HG02571 (cell line): ENCODE results near the gene CYP24A1.

Experiments
- ATAC-seq: cut with Tn5 transposase; IDR thresholded peaks from one replicate; pipeline ENCODE4 v1.9.1; 2021; ENCODE audit warnings: mild to moderate bottlenecking, moderate library complexity; ENCODE audit not compliant: unreplicated experiment

The CYP24A1 gene

DNA sequence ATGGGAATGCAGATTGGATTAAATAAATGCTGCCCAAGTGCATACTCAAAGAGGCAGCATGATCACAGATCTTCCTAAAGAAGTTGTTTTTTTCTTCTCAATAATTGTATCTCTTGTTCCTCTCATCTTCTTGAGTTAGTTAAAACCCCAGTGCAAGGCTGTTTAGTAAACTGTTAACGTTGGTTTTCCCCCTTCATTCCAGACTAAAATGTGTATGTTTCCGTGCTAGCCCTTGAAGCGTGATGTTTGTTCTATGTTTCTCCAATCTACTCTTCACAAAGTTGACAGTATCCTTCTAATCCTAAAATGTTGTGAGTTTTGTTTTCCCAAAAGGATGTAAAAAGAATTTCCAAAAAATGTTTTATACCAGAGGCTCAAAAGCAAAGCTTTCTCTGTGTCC, 15.6 kb downstream of the CYP24A1 start:
- ATAC-seq, result no peak

GRCh38 chr20:54156981-54157835, 16.6 kb downstream of the CYP24A1 start:
- no peak for ATAC-seq

- no peak for ATAC-seq
These were observed 17.3 kb downstream of the CYP24A1 start for GRCh38 chr20:54156522-54156921.

GRCh38 chr20:54155736-54156317, 18.0 kb downstream of the CYP24A1 start:
- ATAC-seq, result no peak

DNA sequence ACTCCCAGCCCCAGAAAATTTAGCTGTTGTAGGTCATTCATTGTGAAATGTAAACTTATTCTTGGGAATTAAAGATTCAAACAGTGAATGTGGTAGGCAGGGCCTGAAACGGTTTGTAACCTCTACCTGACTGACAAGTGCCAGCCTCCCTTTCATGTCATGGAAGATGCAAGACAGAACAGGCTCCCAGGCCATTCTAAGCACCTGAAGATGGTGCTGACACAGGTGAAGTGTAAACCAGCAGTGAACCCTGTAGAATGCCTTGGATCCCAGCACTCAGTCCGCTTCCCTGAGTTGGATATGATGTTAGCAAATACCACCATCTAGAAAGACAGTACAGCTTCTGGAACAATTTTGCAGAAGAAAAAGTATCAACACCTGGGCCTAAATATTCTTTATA, 19.3 kb downstream of the CYP24A1 start:
- ATAC-seq, result no peak

DNA sequence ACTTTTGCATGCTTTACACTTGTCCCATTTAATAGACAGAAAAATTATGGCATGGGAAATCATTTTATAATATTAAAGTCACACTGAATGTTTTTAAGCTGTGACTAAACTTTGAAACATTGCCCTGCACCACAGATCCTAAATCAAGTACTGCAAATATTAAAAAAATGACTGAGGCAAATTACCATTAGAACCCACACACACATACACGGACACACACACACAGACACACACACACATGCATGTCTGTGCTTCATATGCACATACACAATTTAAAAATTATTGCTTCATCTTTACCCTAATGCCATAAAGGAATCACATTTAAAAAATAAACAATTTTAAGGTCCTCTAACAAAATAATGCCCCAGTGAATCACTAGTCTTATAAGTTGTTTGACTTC, 19.9 kb downstream of the CYP24A1 start:
- ATAC-seq, result no peak

- no peak for ATAC-seq
These were observed 20.8 kb downstream of the CYP24A1 start for GRCh38 chr20:54153041-54153327.

GRCh38 chr20:54152227-54153040, 21.4 kb downstream of the CYP24A1 start:
- no peak for ATAC-seq

DNA sequence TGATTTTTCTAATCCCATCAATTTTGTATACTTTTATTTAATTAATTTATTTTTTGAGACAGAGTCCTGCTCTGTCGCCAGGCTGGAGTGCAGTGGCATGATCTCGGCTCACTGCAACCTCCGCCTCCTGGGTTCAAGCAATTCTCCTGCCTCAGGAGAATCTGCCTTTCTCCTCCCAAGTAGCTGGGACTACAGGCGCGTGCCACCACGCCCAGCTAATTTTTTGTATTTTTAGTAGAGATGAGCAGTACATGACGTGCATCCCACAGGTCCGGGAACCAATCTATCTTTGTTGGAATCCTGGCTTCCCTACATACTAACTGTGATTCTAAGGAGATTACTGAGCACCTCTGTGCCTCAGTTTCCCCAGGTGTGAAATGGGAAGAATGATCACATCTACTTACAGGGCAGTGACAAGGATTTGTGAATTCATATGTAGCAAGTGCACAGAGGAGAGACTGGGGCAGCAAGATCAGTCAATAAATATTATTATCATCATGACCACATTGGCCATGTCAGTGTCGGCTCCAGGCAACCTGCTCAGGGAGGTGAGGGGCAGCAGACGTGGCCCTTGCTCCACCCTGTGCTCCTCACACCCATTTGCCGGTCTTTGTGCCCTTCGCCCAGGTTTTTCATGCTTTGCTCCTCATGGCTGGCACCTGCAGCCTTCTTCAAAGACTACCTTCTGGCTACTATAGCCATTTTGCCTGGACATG, 22.1 kb downstream of the CYP24A1 start:
- ATAC-seq, result no peak

DNA sequence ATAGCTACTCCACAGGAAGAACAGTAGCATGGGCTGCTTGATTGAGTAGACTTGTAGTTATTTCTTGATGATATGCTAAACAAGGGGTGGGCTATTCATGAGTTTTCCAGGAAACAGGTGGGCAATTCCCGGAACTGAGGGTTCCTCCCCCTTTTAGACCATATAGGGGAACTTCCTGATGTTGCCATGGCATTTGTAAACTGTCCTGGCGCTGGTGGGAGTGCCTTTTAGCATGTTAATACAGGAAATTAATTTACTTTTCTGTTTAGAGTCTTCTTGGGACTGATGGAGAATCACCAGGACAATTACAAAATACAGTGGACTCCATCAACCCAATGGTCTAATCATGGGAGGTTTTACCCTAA, 22.7 kb downstream of the CYP24A1 start:
- no peak for ATAC-seq

- no peak for ATAC-seq
These were observed 24.0 kb downstream of the CYP24A1 start for GRCh38 chr20:54149765-54150264.

DNA sequence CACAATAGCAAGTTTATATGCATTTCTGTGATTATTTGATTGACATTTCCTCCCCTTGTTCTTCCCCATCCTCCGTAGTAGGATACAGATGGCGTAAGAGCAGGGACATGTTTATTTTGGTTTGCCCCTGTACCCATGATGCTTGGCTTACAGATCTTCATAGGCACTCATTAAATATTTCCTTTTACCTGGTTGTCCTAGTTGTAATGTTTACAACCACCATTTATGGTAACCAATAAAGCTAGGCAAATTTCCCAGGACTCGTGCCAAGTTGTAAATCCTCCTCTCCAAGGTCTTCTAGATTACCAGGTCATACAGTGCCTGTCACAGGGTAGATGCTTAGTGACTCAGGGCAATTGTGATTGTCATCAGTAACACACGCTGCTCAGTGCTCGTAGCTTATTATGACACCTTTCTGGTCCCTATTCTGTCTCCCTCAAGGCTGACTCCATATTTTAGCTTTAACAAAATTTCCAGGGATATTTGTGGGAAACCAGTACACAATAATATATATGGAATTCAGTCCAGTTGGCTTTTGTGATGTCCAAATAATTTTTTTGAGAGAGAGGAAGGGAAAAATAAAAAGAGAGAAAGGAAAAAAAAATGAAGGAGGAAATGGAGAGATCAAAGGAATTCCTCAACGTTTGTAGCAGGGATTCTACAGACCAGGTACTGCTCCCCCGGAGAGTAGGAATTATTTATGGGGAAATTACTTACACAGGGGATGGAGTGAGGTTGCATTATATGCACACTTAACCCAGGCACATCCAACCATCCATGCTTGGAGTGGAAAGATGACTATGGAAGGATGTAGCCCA, 24.6 kb downstream of the CYP24A1 start:
- no peak for ATAC-seq

DNA sequence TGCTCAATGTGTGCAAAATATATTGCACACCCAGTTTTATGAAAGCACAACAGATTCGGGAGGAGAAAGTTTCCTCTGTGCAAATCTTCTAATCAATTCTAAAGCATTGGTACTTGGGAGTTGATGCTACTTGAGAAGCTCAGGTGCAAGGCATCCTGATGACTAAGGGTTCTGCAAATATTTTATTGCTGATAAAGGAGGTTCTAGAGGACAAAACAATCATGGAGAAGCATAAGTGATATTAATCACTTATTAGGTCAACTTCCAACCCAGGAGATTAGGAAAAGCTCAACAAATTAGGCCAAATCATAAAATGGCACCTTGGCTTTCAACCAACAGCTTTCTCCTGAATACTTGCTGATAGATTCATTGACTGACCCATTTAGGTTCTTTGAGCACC, 27.1 kb downstream of the CYP24A1 start:
- ATAC-seq, result no peak

DNA sequence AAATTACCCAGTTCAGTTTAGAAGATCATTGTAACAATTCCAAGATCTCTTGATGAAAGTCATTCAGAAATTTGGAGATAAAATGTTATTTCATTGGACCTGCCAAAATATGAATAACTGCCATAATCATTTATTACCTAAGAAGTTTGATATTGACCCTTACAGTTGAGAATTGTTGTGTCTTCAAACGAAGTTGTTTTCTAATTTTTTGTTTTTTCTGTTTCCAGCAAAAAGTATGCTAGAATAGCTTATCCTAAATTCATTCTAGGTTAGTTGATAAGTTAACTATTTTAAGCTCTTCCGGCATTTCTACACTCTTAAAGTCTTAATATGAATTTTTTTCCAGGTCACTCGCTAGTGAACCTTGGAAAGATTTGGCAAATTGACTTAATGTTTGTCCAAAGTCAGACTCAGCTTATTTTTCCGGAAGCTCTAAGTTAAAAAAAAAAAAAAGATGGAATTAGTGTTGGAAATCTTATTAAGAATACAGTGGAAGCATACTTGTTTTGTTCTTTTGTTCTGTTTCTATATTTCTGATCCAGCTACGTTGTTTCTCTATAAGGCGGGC, 28.9 kb downstream of the CYP24A1 start:
- ATAC-seq, result no peak

DNA sequence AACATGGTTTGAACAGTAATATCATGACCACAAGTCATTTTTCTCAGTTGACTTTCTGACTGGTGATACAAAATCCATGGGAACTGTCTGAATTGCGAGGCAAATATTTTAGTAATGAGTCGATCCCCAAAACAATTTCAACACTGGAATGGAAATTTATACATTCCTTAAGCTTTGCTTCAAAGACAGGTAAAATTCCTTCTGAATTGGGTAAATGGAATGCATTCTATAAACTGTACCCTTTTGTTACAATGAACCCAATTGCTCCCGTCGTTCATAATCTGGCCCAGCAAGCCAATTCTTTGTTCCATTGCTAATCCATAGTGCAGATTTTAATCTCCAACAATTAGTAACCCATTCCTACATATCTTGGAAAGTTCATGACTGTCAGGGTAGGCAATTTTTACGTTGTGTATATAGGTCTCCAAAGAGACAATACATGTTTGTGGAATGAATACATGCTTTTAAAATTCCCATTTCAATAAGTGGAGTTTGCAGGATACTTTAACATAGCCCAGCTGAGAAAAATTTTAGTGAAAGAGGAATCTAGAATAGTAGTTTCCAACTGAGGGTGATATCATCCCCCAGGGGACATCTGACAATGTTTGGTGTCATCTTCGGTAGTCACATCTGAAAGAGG, 32.7 kb downstream of the CYP24A1 start:
- ATAC-seq, result no peak

DNA sequence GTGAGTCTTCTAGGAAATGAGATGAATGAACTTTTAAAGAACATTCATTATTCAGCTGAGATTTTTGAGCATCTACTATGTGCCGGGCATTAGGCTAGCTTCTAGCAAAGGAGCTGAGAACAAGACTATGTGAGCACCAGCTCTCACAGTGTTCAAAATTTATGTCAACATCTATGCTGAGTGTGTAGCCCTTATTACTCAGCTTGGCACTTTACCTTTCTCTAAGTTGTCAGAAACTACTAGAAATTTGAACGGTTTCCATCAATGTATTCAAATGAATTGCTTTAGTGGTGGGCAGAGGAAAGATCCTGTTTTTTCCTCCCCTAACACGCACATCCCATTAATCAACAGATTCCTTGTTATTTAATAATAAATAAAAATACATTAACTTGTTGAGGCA, 33.3 kb downstream of the CYP24A1 start:
- ATAC-seq, result no peak

- no peak for ATAC-seq
These were observed 33.7 kb downstream of the CYP24A1 start for GRCh38 chr20:54140067-54140466.

GRCh38 chr20:54139188-54139587, 34.6 kb downstream of the CYP24A1 start:
- ATAC-seq, result no peak

DNA sequence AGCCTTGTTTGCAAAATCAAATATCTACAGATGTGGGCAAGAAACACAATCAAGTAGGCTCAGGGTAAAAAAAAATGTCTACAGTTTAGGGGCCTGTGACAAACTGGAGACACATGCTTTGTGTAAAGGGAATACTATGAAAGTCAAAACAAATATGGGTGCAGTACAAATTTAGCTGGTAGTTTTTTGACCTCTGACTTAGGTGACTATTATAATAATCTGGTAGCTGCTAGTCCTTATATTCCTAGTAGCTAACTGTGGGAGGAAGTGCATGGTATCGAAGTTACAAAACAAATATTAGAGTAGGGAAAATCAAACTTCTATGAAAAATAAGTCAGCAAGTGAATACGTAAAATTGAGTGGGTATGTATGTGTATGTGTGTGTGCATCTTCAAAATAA, 35.4 kb downstream of the CYP24A1 start:
- ATAC-seq, result no peak

DNA sequence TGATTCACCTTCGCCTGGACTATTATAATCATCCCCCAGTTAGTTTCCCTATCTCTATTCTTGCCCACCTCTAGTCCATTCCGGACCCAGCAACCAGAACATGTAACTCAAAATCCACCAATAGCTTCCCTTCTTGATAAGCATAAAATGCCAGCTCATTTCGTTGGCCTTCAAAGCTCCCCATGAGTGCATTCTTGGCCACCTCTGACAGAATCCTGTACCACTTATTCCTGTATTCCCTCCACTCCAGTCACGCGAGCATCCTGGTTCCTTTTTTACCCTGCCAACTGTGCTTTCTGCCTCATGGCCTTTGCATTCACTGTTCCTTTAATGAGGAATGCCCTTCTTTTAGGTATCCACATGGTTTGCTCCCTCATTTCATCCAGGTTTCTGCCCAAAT, 36.7 kb downstream of the CYP24A1 start:
- ATAC-seq, result no peak
